Neural progenitor cell (in vitro differentiated cells): ENCODE results near the gene ITGA6. TPM values are rescaled to one million over a fixed set of nuclear protein-coding genes. Genes with fewer than 3 reads are reported as not detected.
A peak's percentile ranks its signal among the peaks of the same experiment; 100 is the strongest.

Experiments
- DNase-seq: peaks from one replicate; pipeline ENCODE4 v3.0.0-alpha.2; 2016; ENCODE audit warnings: low spot score
- H2AFZ ChIP-seq: fragments of 200-600 bp; sonication (generic); replicated peaks from 2 replicates; pipeline ENCODE4 v1.6.1; 2016; ENCODE audit warnings: antibody characterized with exemption
- H3F3A ChIP-seq: fragments of 200-600 bp; sonication (generic); 2 replicates; pipeline ENCODE4 v1.6.1; 2016; ENCODE audit warnings: antibody characterized with exemption, low read depth
- H3K27ac ChIP-seq: fragments of 200-600 bp; sonication (generic); 2 replicates; pipeline ENCODE4 v1.5.1; 2016; ENCODE audit warnings: mild to moderate bottlenecking
- H3K27me3 ChIP-seq: fragments of 200-600 bp; sonication (generic); 2 replicates; pipeline ENCODE4 v1.6.1; 2016; ENCODE audit warnings: mild to moderate bottlenecking, moderate library complexity
- H3K36me3 ChIP-seq: fragments of 200-600 bp; sonication (generic); 2 replicates; pipeline ENCODE4 v1.5.1; 2016
- H3K4me1 ChIP-seq: fragments of 200-600 bp; sonication (generic); 2 replicates; pipeline ENCODE4 v1.6.1; 2016; ENCODE audit warnings: mixed run types
- H3K4me2 ChIP-seq: fragments of 200-600 bp; sonication (generic); 2 replicates; pipeline ENCODE4 v1.6.1; 2016
- H3K4me3 ChIP-seq: fragments of 200-600 bp; sonication (generic); 2 replicates; pipeline ENCODE4 v1.5.1; 2016
- H3K79me2 ChIP-seq: fragments of 200-600 bp; sonication (generic); 2 replicates; pipeline ENCODE4 v1.6.1; 2016; ENCODE audit warnings: low read depth
- H3K9ac ChIP-seq: fragments of 200-600 bp; sonication (generic); 2 replicates; pipeline ENCODE4 v1.6.1; 2016
- H3K9me3 ChIP-seq: fragments of 200-600 bp; sonication (generic); 2 replicates; pipeline ENCODE4 v1.5.1; 2016; ENCODE audit warnings: low read depth
- H4K20me1 ChIP-seq: fragments of 200-600 bp; sonication (generic); 2 replicates; pipeline ENCODE4 v1.6.1; 2016; ENCODE audit warnings: low read depth
- H3K27ac Mint-ChIP-seq: 3 replicates; pipeline ENCODE4 v1.8.0; 2021; ENCODE audit warnings: mixed read lengths
- H3K27me3 Mint-ChIP-seq: 2 replicates; pipeline ENCODE4 v1.8.0; 2022; ENCODE audit warnings: low read depth, mild to moderate bottlenecking, inconsistent platforms, moderate library complexity, mixed read lengths; ENCODE audit not compliant: insufficient read depth
- H3K36me3 Mint-ChIP-seq: 3 replicates; pipeline ENCODE4 v1.8.0; 2021; ENCODE audit warnings: mixed read lengths
- H3K4me1 Mint-ChIP-seq: 3 replicates; pipeline ENCODE4 v1.8.0; 2021; ENCODE audit warnings: mixed read lengths
- H3K4me3 Mint-ChIP-seq: 3 replicates; pipeline ENCODE4 v1.8.0; 2021; ENCODE audit warnings: mild to moderate bottlenecking, moderate library complexity, mixed read lengths
- H3K9me3 Mint-ChIP-seq: 3 replicates; pipeline ENCODE4 v1.8.0; 2020; ENCODE audit warnings: mixed read lengths
- EZH2 ChIP-seq: fragments of 200-600 bp; sonication (generic); IDR thresholded peaks from 2 replicates; pipeline ENCODE4 v1.6.1; 2017; ENCODE audit warnings: antibody characterized with exemption, mild to moderate bottlenecking, moderate library complexity
- EZH2phosphoT487 ChIP-seq: fragments of 200-600 bp; sonication (generic); IDR thresholded peaks from 2 replicates; pipeline ENCODE4 v1.6.1; 2017; ENCODE audit warnings: antibody characterized with exemption
- total RNA-seq: library from RNA; depleted of rRNA; stranded (reverse); fragments of >200 nt; gene quantifications from 2 replicates; pipeline ENCODE4 v1.2.3, GENCODE V29; 2015; ENCODE audit warnings: low replicate concordance
- TF ChIP-seq, protein P1 (sequence below): fragments of 200-600 bp; sonication (generic); IDR thresholded peaks from 2 replicates; pipeline ENCODE4 v1.5.1; 2017; ENCODE audit warnings: antibody characterized with exemption, mild to moderate bottlenecking

ITGA6 gene
- total RNA-seq, 1 donor from 2014 or later, result 161 TPM

DNA sequence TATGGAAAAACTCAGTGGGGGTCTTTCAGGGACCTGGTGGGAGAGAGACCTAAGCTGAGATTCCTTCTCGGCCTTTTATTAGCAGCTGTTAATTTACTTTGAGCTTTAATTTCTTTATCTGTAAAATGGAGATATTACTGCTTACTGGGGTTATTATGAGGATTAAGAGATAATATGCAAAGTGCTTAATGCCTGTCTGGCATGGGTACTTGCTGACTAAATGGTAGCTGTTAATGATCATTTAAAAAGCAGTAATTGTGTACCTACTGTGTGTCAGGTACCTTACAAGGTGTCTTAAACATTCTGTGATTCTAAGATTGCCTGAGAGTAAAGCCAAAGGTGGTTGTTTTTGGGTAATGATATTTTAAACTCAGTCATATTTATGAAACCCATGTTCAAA, 2.6 kb downstream of the ITGA6 start:
- Mint-ChIP-seq H3K9me3 (no peaks in the 10 kb centered on the region), H3K4me3 (peak overlapping the region; percentile 90), H3K27me3 (peaks cover 6% of the 10 kb centered on the region), H3K4me1 (peaks cover 40% of the 10 kb centered on the region), H3K36me3 (peaks cover 36% of the 10 kb centered on the region), H3K27ac (no peak overlapping the region)
- peaks cover 46% of the 10 kb centered on the region for H3F3A ChIP-seq
- no peak for DNase-seq
- H3K79me2 ChIP-seq, result peaks cover 75% of the 10 kb centered on the region
- no peak overlapping the region for H3K9ac ChIP-seq
- H3K4me3 ChIP-seq, result peak overlapping the region; percentile 84
- H3K4me2 ChIP-seq, result peak overlapping the region; percentile 88
- H3K36me3 ChIP-seq, result no peaks in the 10 kb centered on the region
- H2AFZ ChIP-seq, result no peak overlapping the region
- peaks cover 67% of the 10 kb centered on the region for H3K4me1 ChIP-seq
- TF ChIP-seq EZH2 (no peak), EZH2phosphoT487 (no peak)
- TF ChIP-seq, protein P1, sequence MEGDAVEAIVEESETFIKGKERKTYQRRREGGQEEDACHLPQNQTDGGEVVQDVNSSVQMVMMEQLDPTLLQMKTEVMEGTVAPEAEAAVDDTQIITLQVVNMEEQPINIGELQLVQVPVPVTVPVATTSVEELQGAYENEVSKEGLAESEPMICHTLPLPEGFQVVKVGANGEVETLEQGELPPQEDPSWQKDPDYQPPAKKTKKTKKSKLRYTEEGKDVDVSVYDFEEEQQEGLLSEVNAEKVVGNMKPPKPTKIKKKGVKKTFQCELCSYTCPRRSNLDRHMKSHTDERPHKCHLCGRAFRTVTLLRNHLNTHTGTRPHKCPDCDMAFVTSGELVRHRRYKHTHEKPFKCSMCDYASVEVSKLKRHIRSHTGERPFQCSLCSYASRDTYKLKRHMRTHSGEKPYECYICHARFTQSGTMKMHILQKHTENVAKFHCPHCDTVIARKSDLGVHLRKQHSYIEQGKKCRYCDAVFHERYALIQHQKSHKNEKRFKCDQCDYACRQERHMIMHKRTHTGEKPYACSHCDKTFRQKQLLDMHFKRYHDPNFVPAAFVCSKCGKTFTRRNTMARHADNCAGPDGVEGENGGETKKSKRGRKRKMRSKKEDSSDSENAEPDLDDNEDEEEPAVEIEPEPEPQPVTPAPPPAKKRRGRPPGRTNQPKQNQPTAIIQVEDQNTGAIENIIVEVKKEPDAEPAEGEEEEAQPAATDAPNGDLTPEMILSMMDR, result no peak
- peaks cover 58% of the 10 kb centered on the region for H4K20me1 ChIP-seq
- no peak overlapping the region for H3K27ac ChIP-seq
- H3K27me3 ChIP-seq, result peaks cover 10% of the 10 kb centered on the region
- H3K9me3 ChIP-seq, result no peaks in the 10 kb centered on the region

DNA sequence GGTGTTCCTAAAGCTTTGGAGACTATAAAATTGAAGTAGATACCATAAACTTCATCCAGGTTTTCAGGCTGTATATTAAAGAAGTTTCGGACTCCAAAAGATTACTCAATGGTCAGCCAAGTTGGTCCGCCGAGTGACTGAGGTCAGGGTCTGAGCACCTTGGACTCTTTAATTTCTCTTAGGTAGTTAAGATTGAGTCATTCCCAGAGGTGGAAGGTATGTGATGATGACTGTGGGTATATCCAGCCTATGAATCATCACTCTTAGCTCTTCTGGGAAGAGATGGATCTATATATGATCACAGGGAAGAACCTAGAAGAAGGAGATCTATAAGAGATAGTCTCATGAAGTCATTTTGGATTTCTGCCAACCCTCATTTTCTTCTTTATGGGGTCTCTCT, 3.3 kb downstream of the ITGA6 start:
- no peak overlapping the region for H3K27ac ChIP-seq
- no peak for DNase-seq
- H3K9me3 ChIP-seq, result no peaks in the 10 kb centered on the region
- Mint-ChIP-seq H3K27me3 (peaks cover 4% of the 10 kb centered on the region), H3K27ac (no peak overlapping the region), H3K9me3 (peaks cover 1% of the 10 kb centered on the region), H3K4me3 (no peak overlapping the region), H3K36me3 (peaks cover 39% of the 10 kb centered on the region), H3K4me1 (peaks cover 39% of the 10 kb centered on the region)
- H3K4me1 ChIP-seq, result peaks cover 71% of the 10 kb centered on the region
- H3F3A ChIP-seq, result peaks cover 46% of the 10 kb centered on the region
- H3K4me2 ChIP-seq, result peak overlapping the region; percentile 29
- H2AFZ ChIP-seq, result no peak overlapping the region
- no peak for TF ChIP-seq EZH2phosphoT487
- no peak for TF ChIP-seq EZH2
- TF ChIP-seq, protein P1, result no peak
- peaks cover 10% of the 10 kb centered on the region for H3K27me3 ChIP-seq
- peaks cover 82% of the 10 kb centered on the region for H3K79me2 ChIP-seq
- no peaks in the 10 kb centered on the region for H3K36me3 ChIP-seq
- H3K9ac ChIP-seq, result no peak overlapping the region
- H4K20me1 ChIP-seq, result peaks cover 64% of the 10 kb centered on the region
- no peak overlapping the region for H3K4me3 ChIP-seq

DNA sequence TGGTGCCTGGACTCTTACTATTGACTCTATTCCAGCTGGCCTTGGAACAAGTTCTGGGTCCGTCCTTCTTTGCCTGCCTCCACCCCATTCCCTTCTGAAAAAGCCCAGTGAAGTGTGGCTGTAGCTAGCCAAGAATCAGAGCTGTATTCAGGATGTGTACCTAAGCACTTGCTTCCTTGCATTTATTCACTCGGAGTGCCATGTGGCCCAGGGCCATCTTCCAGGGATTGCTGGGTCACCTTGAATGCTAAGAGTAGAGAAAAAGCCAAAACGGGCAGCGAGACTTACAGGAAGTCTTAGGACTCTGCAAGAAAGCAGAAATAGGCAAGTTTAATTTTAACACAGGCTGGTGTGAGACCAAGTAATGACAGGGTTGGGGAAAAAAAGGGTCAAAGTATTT, 4.1 kb downstream of the ITGA6 start:
- H3K4me3 Mint-ChIP-seq, result no peak overlapping the region
- H3K27me3 ChIP-seq, result peaks cover 6% of the 10 kb centered on the region
- peaks cover 33% of the 10 kb centered on the region for H3K4me1 Mint-ChIP-seq
- peaks cover 71% of the 10 kb centered on the region for H3K4me1 ChIP-seq
- DNase-seq, result no peak
- peaks cover 70% of the 10 kb centered on the region for H4K20me1 ChIP-seq
- no peaks in the 10 kb centered on the region for H3K36me3 ChIP-seq
- no peak overlapping the region for H3K9ac ChIP-seq
- H3K4me3 ChIP-seq, result no peak overlapping the region
- peaks cover 42% of the 10 kb centered on the region for H3F3A ChIP-seq
- H3K27ac Mint-ChIP-seq, result no peak overlapping the region
- peaks cover 2% of the 10 kb centered on the region for H3K9me3 Mint-ChIP-seq
- H3K27ac ChIP-seq, result no peak overlapping the region
- H3K79me2 ChIP-seq, result peaks cover 89% of the 10 kb centered on the region
- peak overlapping the region; percentile 1 for H3K4me2 ChIP-seq
- TF ChIP-seq EZH2phosphoT487 (no peak), EZH2 (no peak)
- TF ChIP-seq, protein P1, result no peak
- H3K27me3 Mint-ChIP-seq, result peaks cover 2% of the 10 kb centered on the region
- peaks cover 43% of the 10 kb centered on the region for H3K36me3 Mint-ChIP-seq
- H2AFZ ChIP-seq, result no peak overlapping the region
- H3K9me3 ChIP-seq, result no peaks in the 10 kb centered on the region
